Activated gamma-delta T cell treated with Interleukin-2 at 50 U/mL for 16 hours (primary cell): ENCODE measurements around the gene COL18A1.

Experiments used
- DNase-seq: peaks from one replicate; pipeline ENCODE4 v3.0.0-alpha.2; 2020

Gene COL18A1

GRCh38 chr21:45457161-45457831, 52.3 kb downstream of the COL18A1 start:
- DNase-seq: no peak

- no peak for DNase-seq
Measured at GRCh38 chr21:45457832-45458172, 52.8 kb downstream of the COL18A1 start.

- DNase-seq: no peak
Measured at GRCh38 chr21:45458281-45459170, 53.6 kb downstream of the COL18A1 start.

GRCh38 chr21:45459171-45460010, 54.4 kb downstream of the COL18A1 start:
- DNase-seq: no peak

GRCh38 chr21:45460011-45460565, 55.1 kb downstream of the COL18A1 start:
- no peak for DNase-seq

GRCh38 chr21:45460611-45461368, 55.8 kb downstream of the COL18A1 start:
- DNase-seq: no peak

GRCh38 chr21:45461369-45461750, 56.4 kb downstream of the COL18A1 start:
- no peak for DNase-seq

GRCh38 chr21:45461806-45462341, 56.9 kb downstream of the COL18A1 start:
- no peak for DNase-seq

GRCh38 chr21:45463871-45464270, 58.9 kb downstream of the COL18A1 start:
- DNase-seq: no peak

GRCh38 chr21:45464309-45464708, 59.3 kb downstream of the COL18A1 start:
- DNase-seq: no peak

GRCh38 chr21:45465105-45465504, 60.1 kb downstream of the COL18A1 start:
- no peak for DNase-seq

GRCh38 chr21:45465611-45466329, 60.8 kb downstream of the COL18A1 start:
- no peak for DNase-seq

GRCh38 chr21:45466330-45467220, 61.6 kb downstream of the COL18A1 start:
- no peak for DNase-seq

GRCh38 chr21:45467221-45467779, 62.3 kb downstream of the COL18A1 start:
- DNase-seq: no peak

GRCh38 chr21:45468051-45468970, 63.3 kb downstream of the COL18A1 start:
- DNase-seq: no peak

GRCh38 chr21:45468971-45469272, 64.0 kb downstream of the COL18A1 start:
- no peak for DNase-seq

- no peak for DNase-seq
Measured at GRCh38 chr21:45469273-45470086, 64.5 kb downstream of the COL18A1 start.

GRCh38 chr21:45470087-45470515, 65.1 kb downstream of the COL18A1 start:
- DNase-seq: no peak
